Suppressor macrophage (primary cell): ENCODE measurements around the gene TNFRSF1B.
"Not testable (repeated sequence)": the region's sequence is repeated elsewhere in the genome, so short reads cannot be mapped to it uniquely, and the experiment has no call there.

ENCODE experiments used
- DNase-seq, 4 experiments: peaks; one replicate each; pipeline ENCODE4 v3.0.0-alpha.2; 2020 to 2022

Gene TNFRSF1B

DNA sequence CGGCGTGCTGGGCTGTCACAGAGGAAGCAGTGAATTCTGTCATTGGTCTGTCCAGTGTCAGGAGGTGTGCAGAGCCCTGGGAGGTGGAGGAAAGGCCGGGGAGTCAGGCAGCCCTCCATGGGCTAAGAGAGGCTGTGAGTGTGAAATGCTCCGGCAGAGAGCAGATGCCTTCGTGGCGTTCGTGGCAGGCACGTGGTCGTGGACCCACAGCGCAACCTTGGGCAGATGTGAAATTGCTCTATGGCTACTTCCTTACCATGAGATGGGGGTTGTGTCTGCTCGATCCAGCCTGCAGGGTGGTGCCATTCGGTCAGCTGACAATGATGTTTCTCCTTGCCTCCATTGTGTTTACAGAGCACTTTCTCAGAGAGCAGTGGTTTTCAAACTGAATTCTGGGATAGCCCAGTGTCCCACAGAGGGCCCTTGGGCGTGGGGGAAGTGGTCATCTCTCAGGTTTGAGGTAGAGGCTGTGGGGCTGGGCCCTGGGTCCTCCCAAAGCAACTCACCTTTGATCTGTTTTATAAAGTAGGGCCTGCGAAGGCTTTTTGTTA lies 27.9 kb downstream of the TNFRSF1B start:
- DNase-seq = peak; percentile 74 to 82 (median 80)

DNA sequence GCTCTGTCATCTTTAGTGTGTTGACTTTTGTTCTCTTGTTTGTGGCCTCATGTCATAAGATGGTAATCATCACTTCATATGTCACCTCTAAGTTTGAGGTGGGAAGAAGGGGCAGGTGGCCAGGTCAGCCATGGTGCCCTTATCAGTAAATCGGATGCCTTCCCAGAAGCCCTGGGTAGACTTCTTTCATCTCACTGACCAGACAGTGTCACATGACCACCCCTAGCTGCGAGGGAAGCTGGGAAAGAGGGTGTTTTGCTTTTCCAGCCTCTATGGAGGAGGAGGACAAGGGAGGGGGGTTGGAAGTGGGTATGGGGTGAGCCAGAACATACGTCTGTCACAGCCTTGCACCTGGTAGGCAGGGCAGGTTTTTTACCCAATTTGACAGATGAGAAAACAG lies 28.6 kb downstream of the TNFRSF1B start:
- no peak for DNase-seq

DNA sequence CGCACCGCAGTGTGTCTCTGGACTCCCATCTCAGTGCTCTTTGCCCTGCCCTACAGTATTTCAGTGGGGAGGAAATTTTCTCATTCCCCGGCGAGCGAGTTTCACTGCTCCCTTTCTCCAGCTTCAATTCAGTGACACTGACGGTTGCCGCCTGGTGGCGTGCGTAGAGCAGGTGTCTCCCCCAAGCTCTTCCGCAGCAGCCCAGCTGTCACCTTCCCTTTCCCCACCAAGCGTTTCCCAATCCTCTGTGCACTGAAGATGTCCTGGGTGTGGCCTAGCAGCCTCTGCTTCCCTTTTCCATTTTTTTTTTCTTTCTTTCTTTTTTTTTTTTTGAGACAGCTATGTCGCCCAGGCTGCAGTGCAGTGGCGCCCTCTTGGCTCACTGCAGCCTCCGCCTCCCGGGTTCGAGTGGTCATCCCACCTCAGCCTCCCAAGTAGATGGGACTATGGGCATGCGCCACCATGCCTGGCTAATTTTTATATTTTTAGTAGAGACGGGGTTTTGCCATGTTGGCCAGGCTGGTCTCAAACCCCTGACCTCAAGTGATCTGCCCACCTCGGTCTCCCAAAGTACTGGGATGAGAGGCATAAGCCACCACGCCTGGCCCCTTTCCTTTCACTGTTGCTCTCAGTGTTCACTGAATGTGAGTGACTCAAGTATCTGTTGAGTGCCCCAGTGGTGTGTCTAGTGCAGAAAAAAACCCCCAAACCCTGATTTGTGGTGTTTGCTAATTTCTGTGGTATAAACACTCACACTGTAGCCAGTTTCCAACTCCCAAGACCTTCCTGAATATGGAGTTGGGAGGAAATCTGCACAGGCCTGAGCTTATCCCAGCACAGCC lies 30.1 kb downstream of the TNFRSF1B start:
- peak; percentile 92 to 95 (median 95) for DNase-seq

DNA sequence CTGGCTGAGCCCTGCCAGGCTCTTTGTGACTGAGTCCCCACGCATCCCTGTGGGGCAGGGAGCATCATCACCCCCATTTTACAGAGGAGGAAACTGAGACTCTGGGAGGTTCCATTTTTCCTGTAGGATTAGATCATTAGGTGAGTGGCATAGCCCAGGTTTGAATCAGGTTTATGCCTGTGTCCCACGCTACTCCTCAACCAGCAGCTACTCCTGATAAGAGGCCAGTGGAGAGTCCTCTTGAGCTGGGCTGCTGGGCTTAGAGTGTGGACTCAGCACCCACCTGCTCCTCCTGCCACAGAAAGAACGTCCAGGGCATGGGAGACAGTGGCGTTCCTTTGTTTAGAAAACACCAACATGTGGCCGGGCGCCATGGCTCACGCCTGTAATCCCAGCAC lies 30.7 kb downstream of the TNFRSF1B start:
- no peak for DNase-seq

DNA sequence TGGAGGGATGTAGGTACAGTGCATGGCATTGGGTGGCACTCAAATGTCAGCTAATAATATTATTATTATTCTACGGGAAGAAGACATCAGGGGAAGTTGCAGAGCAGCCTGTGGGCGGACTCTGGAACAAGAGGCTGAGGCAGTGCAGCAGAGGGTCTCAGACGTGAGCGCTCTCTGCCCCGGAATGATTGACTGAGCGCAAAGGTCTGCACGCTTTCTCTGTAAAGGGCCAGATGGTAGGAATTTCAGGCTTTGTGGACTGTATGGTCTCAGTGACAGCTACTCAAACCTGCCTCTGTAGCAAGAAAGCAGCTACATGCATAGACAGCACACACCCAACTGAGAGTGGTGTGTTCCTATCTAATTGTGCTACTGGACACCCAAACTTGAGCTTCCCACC lies 33.4 kb downstream of the TNFRSF1B start:
- DNase-seq = peak in 1 of 4 experiments; percentile 1

DNA sequence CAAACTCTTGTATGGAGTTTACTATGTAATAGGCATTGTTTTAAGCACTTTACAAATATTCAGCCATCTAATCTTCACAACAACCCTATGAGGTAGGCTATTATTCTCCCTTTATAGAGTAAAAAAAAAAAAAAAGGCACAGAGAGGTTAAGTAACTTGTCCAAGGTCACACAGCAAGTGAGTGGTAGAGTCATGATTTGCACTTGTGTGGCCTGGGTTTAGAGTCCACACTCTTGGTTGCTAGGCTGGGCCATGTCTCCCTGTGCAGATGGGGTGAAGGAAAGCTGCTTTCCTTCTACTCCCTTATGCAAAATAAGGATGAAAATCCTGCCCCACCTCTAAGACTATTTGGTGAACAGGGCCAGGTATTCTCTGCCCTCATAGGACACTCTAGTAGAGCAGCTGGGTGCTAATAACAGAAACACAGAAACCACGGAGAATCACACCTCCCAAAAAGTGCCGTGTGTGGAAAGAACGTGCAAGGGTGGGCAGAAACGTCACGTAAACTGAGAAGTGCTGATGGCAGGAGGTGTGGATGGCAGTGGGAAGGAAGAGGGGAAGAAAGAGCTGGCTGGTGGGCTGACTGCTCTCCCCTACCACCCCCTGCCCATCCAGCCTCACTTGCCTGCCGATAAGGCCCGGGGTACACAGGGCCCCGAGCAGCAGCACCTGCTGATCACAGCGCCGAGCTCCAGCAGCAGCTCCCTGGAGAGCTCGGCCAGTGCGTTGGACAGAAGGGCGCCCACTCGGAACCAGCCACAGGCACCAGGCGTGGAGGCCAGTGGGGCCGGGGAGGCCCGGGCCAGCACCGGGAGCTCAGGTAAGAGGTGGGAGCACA lies 34.8 kb downstream of the TNFRSF1B start:
- DNase-seq = no peak

DNA sequence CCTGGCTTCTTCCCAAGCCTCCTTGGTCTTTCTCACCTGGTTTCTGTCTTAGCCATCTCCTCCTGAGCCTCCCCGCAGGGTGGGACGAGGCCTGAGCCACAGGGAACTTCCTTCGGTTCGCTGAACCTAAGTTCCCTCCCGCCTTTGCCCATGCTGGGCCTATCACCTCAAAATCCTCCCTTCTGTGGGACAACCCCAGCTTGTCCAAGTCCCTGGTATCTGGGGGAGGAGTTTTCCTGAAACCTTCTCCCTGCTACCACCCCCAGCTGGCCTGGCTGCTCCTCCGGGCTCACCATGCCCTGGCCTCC lies 35.4 kb downstream of the TNFRSF1B start:
- peak in 1 of 4 experiments; percentile 0 for DNase-seq

DNA sequence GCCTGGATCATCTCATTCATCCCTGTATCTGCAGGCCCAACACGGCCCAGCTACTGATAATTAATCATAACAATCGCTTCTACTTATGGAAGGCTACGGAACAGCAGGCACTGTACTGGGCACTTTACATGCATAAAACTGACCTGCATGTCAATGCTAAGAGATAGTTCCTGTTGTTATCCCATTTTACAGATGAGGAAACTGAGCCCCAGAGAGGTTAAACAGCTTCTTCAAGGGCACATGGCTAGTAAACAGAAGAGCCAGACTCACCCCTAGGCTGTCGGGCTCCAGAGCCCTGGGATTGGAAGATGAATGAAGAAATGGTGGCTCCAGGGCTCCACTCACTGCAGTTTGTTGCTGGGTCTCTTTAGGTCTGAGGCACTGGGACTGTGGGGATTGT lies 35.8 kb downstream of the TNFRSF1B start:
- peak in 1 of 4 experiments; percentile 7 for DNase-seq

DNA sequence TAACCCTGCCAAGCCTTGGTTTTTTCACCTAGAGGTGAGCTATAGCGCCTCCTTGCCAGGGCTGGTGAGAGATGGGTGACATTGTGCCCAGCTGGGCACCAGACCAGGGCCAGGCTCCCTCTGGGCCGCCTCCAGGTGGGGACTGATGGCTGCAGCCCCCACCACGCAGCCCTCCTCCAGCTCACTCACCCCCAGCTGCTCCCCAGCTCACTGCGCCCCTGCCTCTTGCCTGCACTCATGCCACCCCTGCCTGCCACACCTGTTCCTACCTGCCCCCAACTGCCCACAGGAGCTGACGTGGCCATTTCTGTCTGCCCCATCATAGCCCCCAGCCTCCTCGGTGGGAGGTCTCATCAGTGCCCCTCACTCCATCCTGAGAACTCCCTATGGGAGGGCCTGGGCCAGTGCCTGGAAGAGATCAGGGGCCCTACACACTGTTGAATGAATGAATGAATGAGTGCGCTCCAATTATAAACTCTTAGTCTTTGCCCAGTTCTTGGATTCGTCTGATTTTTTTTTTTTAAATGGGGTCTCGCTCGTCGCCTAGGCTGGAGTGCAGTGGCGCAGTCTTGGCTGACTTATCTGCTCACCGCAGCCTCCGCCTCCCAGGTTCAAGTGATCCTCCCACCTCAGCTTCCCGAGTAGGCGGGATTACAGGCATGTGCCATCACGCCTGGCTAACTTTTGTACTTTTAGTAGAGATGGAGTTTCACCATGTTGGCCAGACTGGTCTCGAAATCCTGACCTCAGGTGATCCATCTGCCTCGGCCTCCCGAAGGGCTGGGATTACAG lies 36.6 kb downstream of the TNFRSF1B start:
- no peak for DNase-seq

DNA sequence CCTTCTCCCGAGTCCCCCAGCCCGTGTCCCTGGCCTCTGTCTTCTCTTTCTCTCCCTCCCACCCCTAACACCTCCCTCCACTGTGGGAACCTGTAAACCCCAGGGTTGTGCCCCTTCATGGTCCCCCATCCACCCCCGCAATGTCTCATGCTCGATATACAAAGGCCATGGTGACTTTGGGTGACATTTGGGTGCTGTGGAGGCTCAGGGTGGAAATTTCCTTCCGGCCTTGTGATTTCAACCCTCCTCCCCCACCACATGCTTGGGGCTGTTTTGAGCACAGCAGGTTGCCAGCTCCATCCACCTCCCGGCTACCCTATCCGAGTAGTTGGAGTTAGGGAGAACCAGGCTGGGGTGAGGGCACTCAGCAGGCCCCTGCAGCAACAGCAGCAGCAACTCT lies 37.3 kb downstream of the TNFRSF1B start:
- DNase-seq = no peak

DNA sequence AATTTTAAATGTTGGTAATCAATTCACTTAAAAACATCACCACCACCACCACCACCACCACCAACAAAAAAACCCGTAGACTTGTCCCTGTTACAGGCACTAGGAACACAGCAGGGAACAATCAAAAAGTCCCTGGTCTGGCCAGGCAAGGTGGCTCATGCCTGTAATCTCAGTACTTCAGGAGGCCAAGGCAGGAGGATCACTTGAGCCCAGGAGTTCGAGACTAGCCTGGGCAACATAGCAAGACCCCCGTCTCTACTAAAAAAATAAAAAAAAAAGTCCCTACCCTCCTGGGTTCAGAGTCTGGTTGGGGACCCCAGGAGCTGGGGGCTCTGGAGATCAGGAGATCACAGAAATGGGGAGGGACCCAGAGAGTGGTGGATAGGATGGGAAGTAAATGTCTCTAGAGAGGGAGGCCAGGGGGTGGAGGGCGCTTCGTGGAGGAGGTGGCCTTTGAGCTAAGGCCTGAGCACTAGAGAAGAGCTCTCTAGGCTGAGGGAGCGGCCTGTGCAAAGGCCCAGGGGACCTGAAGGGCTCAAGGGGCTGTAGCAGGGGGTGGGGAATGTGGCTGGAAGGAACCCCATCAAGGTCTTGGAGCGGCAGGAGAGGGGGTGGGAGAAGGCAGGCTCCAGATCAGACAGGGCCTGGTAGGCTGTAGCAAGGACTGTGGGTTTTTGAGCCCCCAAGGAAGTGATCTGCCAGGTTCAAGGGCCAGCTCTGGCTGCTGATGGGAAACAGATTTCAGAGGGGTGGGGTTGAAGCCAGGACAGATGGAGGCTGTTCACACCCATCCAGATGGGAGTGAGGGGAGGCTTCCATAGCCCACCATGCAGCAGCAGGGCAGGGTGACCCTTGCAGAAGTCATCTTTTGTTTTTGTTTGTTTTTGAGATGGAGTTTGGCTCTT lies 38.2 kb downstream of the TNFRSF1B start:
- no peak for DNase-seq

DNA sequence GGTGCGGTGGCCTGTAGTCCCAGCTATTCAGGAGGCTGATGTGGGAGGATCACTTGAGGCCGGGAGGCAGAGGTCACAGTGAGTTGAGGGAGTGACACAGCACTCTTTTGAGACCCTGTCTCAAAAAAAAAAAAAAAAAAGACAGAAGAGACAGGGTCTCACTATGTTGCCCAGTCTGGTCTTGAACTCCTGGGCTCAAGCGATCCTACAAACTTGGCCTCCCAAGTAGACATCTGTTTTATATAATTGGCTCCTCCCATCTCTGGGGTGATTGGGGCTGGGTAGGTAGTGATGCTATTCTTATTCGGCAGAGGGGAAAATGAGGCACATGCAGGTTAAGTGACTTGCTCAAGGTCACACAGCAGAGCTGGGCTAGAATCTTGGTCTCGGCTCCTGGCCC lies 39.4 kb downstream of the TNFRSF1B start:
- no peak for DNase-seq

DNA sequence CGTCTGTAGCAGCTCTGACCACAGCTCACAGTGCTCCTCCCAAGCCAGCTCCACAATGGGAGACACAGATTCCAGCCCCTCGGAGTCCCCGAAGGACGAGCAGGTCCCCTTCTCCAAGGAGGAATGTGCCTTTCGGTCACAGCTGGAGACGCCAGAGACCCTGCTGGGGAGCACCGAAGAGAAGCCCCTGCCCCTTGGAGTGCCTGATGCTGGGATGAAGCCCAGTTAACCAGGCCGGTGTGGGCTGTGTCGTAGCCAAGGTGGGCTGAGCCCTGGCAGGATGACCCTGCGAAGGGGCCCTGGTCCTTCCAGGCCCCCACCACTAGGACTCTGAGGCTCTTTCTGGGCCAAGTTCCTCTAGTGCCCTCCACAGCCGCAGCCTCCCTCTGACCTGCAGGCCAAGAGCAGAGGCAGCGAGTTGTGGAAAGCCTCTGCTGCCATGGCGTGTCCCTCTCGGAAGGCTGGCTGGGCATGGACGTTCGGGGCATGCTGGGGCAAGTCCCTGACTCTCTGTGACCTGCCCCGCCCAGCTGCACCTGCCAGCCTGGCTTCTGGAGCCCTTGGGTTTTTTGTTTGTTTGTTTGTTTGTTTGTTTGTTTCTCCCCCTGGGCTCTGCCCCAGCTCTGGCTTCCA lies 40.1 kb downstream of the TNFRSF1B start:
- DNase-seq = no peak

DNA sequence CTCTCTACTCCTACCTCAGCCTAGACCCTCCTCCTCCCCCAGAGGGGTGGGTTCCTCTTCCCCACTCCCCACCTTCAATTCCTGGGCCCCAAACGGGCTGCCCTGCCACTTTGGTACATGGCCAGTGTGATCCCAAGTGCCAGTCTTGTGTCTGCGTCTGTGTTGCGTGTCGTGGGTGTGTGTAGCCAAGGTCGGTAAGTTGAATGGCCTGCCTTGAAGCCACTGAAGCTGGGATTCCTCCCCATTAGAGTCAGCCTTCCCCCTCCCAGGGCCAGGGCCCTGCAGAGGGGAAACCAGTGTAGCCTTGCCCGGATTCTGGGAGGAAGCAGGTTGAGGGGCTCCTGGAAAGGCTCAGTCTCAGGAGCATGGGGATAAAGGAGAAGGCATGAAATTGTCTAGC lies 41.5 kb downstream of the TNFRSF1B start:
- DNase-seq = no peak

DNA sequence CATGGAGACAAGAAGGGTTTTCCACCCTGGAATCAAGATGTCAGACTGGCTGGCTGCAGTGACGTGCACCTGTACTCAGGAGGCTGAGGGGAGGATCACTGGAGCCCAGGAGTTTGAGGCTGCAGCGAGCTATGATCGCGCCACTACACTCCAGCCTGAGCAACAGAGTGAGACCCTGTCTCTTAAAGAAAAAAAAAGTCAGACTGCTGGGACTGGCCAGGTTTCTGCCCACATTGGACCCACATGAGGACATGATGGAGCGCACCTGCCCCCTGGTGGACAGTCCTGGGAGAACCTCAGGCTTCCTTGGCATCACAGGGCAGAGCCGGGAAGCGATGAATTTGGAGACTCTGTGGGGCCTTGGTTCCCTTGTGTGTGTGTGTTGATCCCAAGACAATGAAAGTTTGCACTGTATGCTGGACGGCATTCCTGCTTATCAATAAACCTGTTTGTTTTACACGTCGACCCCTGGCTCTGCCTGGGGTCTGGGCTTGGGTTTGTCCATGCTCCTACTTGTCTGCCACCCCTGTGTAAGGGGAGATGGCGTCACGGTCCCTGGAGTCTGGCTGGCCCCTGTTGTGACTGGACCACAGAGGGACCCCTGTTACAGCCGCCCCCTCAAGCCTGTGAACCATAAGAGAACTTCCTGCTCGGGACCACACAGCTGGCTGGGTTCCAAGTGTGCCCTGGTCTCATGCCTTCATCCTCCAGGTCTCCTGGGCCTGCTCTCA lies 42.1 kb downstream of the TNFRSF1B start:
- peak; percentile 80 to 90 (median 86) for DNase-seq

DNA sequence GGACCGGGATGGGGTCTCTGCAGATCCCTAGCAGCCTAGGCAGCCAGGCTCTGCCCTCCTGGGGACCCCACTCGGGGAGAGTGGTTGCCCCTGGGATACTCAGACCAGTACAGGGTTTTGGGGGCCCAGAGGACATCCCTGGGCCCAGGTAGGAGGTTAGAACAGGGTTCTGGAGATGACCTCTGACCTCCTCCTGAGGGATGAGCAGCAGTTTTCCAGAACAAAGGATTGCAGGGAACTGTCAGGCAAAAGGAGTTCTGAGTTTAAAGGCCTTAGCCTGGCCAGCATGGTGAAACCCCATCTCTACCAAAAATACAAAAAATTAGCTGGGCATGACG lies 42.7 kb downstream of the TNFRSF1B start:
- DNase-seq = no peak

DNA sequence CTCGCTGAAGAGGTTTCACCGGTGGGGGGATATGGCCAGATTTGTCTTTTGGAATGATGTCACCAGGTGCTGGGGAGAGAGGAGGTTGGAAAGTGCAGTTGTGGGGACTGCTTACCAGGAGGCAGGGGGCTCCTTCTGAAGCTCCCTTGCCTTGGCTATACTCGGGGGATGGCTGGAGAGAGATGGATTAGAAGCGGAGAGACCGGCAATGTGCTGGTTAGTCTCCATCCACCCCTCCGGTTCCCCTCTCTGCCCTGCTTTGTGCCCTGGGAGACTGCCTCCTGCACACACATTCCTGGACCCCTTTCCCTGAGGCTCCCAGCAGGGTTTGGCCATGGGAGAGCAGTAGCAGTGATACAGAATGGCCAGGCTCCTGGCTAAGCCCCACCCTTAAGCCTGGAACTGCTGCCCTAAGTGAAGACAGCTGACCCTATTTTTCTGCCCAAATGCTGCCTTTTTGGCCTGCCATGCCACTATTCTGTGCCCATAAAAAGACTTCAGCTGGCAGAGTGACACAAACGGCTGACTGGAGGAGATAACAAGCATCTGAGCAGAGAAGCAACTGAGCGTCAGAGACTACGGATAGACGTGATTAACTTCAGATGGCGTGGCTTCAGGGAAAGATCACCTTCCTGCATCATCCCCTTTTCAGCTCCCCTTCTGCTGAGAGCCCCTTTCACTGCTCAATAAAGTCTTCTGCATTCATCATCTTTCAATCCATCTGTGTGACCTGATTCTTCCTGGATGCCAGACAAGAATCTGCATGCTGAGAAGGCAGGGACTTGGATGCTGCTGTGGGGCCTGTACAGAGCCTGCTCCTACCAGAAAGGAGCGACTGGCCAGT lies 48.5 kb downstream of the TNFRSF1B start:
- no peak for DNase-seq

DNA sequence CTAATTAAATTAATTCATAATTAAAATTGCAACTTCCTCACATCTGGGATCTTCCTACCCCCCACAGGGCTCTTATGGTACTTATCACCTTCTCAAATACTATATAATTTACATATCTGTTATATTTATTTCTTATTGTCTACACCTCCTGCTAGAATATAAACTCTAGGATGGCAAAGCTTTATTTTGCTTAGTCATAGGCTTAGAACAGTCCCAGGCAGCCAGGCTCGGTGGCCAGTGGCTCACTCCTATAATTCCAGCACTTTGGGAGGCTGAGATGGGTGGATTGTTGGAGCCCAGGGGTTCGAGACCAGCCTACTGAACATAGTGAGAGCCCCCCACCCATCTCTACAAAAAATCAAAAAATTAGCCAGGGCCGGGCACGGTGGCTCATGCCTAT lies 53.0 kb downstream of the TNFRSF1B start:
- no peak for DNase-seq

DNA sequence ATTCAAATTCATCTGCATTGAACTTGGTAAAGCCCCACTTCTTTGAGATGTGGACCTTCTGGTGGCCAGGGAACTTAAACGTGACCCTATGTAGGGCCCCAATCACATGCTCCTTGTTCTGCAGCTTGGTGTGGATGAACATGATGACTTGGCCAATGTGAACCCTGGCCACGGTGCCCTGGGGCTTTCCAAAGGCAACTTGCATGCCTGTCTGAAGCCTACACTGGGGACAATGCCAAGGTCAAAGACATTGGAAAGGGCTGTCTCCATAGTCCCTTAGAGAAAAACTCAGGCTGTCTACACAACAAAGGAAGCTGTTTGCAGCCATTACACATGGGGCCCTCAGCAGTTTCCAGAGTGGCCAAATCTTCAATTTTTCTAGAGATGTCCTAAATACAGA lies 54.1 kb downstream of the TNFRSF1B start:
- peak in 3 of 4 experiments; percentile 34 to 48 (median 36) for DNase-seq

DNA sequence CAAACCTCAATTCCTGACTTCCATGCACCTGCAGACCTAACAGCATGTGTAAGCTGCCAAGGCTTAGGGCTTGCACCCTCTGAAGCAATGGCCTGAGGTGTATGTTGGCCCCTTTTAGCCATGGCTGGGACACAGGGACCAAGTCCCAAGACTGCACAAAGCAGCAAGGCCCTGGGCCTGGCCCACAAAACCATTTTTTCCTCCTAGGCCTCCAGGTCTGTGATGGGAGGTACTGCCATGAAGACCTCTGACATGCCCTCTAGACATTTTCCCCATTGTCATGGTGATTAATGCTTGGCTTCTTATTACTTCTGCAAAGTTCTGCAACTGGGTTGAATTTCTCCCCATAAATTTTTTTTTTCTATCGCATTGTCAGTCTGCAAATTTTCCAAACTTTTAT lies 55.9 kb downstream of the TNFRSF1B start:
- not testable (repeated sequence) for DNase-seq
